Measurements from ENCODE around the gene IRF2BPL.

The IRF2BPL gene

DNA sequence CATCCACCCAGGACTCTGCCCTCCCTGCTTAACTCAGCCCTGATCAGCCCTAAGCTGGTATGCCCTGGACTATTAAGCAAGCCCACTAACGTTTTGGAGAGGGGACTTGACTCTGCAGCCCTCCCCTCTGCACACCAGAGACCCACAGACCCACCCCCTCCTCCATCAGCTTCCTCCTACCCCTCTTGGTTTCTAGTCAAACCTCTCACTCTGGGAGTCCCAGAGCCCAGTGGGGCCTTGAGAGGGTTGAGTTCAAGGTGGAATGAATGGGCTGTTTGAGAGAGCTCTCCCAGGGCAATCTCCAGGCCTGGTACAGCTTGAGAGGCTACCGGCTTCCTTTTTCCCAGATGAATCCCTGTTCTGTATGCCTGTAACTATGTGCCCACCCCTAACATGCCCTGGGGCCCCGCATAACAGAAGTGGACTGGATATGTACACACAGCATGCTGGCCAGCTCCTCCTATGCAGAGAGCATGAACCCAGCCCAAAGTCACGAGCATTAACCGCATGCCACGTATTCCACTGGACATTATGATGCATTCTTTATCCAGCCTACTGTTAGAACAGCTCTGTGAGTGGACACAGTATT lies 43.6 kb downstream of the IRF2BPL start:
- no peak for DNase-seq

GRCh38 chr14:76984297-76984696 lies 44.2 kb downstream of the IRF2BPL start:
- no peak for DNase-seq

DNA sequence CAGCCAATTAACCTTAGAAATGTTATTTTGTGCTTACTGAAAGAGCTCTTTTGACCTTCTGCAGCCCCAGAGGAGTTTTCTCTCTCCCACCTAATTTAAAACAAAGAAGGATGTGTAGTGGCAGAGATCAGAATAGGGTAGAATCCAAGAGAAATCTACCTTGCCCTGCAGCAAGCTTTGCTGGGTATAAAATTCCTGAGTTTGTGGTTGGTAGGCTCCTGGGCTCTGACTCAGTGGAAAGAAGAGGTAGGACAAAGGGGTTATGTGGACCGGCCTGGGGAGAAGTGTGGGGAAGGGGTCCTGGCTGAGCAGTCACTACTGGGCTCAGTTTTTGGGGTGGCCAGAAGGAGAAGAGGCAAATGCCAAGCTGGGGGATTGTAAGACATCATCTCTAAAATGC lies 46.8 kb downstream of the IRF2BPL start:
- no peak for DNase-seq

- no peak for DNase-seq
These were observed 50.5 kb downstream of the IRF2BPL start for GRCh38 chr14:76977793-76978720.

DNA sequence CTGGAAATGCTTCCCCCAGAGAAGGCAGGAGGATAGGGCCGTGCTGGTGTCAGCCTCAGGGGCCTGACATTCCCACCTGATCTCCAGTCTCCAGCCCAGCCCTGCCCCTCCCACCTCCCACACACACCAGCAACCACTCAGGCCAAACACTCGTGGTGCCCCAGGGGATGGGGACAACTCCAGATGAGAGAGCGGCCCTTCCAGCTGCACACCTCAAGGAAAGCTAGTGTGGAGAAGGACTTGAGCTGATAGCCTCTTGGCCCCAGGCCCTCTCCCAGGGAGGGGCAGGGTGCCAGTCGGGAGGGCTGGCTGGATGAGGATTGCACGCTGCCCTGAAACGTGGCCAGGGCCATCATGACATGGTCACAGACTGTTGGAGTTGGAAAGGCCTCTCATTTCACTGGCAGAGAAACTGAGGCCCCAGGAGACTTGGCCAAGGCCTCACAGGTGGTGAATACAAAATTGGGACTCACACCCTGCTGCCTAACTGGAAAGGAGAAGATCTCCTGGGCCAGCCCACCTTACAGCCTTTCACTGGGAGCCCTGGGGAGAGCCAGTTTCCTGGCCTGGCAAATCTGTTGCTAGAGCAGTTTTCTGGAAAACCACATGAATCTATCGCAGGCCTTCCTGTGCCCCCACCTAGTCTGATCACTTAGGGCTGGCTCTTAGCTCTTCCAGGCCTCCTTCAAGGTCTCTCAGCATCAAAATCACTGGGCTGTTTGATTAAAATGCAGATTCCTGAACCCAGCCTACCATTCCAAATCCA lies 52.1 kb downstream of the IRF2BPL start:
- DNase-seq = no peak

GRCh38 chr14:76975812-76976211 lies 52.7 kb downstream of the IRF2BPL start:
- no peak for DNase-seq

GRCh38 chr14:76975051-76975450 lies 53.5 kb downstream of the IRF2BPL start:
- DNase-seq = no peak

All from NCI-H1105 treated with DMSO at 0.1 percent for 48 hours (cell line).